DOHH2 (cell line): Measurements from ENCODE around the gene GATAD2B.

Source experiments
- EZH2phosphoT487 ChIP-seq: fragments of 200-600 bp; sonication (generic); IDR thresholded peaks from 2 replicates; pipeline ENCODE4 v1.6.1; 2017; ENCODE audit warnings: borderline replicate concordance, mild to moderate bottlenecking, antibody characterized with exemption, low read length, moderate library complexity, mixed read lengths
- TF ChIP-seq, protein P1 (sequence below): fragments of 200-600 bp; sonication (generic); IDR thresholded peaks from one replicate; pipeline ENCODE4 v1.5.1; 2014; ENCODE audit warnings: antibody characterized with exemption, mild to moderate bottlenecking, low read depth, low read length; ENCODE audit not compliant: poor library complexity, severe bottlenecking

DNA sequence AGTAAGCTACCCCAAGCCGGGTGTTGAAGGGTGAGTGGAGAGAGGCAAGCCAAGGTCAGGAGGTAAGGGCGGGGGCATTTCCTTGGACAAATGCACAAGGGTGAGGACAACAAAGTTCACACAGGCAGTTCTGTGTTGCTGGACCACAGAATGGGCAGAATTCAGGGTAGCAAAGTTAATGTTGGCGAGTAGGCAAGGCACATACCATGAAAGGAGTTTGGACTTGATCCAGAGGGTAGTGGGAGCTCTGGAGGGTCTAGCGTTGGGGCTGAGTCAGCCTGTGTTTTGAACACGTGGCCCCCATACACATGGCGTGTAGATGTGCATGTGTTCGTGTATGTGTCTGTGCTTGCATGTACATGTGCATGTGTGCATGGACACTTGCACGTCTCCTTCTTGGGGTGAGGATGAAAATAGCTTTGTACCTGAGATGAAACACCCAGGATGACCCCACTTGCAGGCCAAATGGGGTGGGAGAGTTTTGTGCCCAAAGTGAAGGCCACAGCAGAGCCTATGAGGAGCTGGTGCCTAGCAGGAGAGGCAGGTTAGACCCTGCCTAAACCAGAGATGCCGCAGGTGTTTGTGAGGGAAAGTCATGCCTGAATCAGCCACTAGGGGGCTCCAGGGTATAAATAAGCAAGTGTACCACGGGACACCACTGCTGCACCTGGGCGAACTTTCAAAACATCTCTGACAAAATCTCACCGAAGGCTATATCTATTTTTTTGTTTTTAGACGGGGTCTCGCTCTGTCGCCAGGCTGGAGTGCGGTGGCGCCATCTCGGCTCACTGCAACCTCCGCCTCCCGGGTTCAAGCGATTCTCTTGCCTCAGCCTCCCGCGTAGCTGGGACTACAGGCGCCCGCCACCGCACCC, 125.7 kb downstream of the GATAD2B start:
- TF ChIP-seq, protein P1, sequence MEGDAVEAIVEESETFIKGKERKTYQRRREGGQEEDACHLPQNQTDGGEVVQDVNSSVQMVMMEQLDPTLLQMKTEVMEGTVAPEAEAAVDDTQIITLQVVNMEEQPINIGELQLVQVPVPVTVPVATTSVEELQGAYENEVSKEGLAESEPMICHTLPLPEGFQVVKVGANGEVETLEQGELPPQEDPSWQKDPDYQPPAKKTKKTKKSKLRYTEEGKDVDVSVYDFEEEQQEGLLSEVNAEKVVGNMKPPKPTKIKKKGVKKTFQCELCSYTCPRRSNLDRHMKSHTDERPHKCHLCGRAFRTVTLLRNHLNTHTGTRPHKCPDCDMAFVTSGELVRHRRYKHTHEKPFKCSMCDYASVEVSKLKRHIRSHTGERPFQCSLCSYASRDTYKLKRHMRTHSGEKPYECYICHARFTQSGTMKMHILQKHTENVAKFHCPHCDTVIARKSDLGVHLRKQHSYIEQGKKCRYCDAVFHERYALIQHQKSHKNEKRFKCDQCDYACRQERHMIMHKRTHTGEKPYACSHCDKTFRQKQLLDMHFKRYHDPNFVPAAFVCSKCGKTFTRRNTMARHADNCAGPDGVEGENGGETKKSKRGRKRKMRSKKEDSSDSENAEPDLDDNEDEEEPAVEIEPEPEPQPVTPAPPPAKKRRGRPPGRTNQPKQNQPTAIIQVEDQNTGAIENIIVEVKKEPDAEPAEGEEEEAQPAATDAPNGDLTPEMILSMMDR: peak; percentile 84
- no peak for TF ChIP-seq EZH2phosphoT487
